Vagina (tissue), 2 donors: ENCODE measurements around the gene FRA10AC1. TPM values are rescaled to one million over a fixed set of nuclear protein-coding genes. Genes with fewer than 3 reads are reported as not detected.
A peak's percentile ranks its signal among the peaks of the same experiment; 100 is the strongest.

Source experiments
- DNase-seq, 2 donors: peaks; one replicate each; pipeline ENCODE4 v3.0.0-alpha.2; 2017; ENCODE audit errors: extremely low spot score in 2 of 2
- H3K27ac ChIP-seq: fragments of 200-600 bp; sonication (generic); one replicate; pipeline ENCODE4 v1.5.1; 2019
- H3K27me3 ChIP-seq: fragments of 200-600 bp; sonication (generic); one replicate; pipeline ENCODE4 v1.5.1; 2019
- H3K36me3 ChIP-seq, 2 donors: fragments of 200-600 bp; sonication (generic); one replicate each; pipeline ENCODE4 v1.5.1; 2017 to 2019
- H3K4me1 ChIP-seq: fragments of 200-600 bp; sonication (generic); one replicate; pipeline ENCODE4 v1.5.1; 2019
- H3K4me3 ChIP-seq, 2 donors: fragments of 200-600 bp; sonication (generic); 1 replicate in 1 of 2; 2 replicates in 1 of 2; pipeline ENCODE4 v1.5.1; 2016 to 2019
- H3K9me3 ChIP-seq: fragments of 200-600 bp; sonication (generic); one replicate; pipeline ENCODE4 v1.5.1; 2019
- POLR2A ChIP-seq, 2 donors: fragments of 450-650 bp; IDR thresholded peaks; one replicate each; pipeline ENCODE4 v1.6.1; 2017; ENCODE audit warnings: antibody characterized with exemption in 2 of 2, mild to moderate bottlenecking in 2 of 2, moderate library complexity in 2 of 2
- POLR2AphosphoS5 ChIP-seq, 2 donors: sonication (generic); formaldehyde crosslinking; IDR thresholded peaks; one replicate each; pipeline ENCODE4 v1.9.0; 2017; ENCODE audit warnings: antibody characterized with exemption in 2 of 2, mild to moderate bottlenecking in 2 of 2, low read depth in 1 of 2; ENCODE audit not compliant: insufficient read depth in 1 of 2
- intact Hi-C: fragments of 100-400 bp; cut with DNase I; formaldehyde crosslinking; loops from one replicate; pipeline ENCODE4 v1.15.1; 2023
- total RNA-seq: library from RNA; depleted of rRNA; stranded (reverse); fragments of >200 nt; gene quantifications from one replicate; pipeline ENCODE4 v1.2.3, GENCODE V29; 2016
- TF ChIP-seq, protein P1 (sequence below), 3 experiments: fragments of 450-650 bp in 2 of 3; fragments of 200-600 bp in 1 of 3; sonication (generic) in 1 of 3; IDR thresholded peaks; one replicate each; pipeline ENCODE4 v1.5.1; 2017 to 2019; ENCODE audit warnings: antibody characterized with exemption in 3 of 3, mild to moderate bottlenecking in 2 of 3, moderate library complexity in 2 of 3

The FRA10AC1 gene
- total RNA-seq, 1 donor from 2014 or later: 15.7 TPM

- Histone ChIP-seq H3K36me3 (peaks cover 0 to 44% of the 10 kb centered on the region in 2 donors), H3K4me1 (no peaks in the 10 kb centered on the region), H3K9me3 (no peaks in the 10 kb centered on the region), H3K27me3 (no peaks in the 10 kb centered on the region), H3K27ac (no peak overlapping the region), H3K4me3 (no peak overlapping the region)
- DNase-seq: no peak
- intact Hi-C loops: no loop called here
- TF ChIP-seq, protein P1, sequence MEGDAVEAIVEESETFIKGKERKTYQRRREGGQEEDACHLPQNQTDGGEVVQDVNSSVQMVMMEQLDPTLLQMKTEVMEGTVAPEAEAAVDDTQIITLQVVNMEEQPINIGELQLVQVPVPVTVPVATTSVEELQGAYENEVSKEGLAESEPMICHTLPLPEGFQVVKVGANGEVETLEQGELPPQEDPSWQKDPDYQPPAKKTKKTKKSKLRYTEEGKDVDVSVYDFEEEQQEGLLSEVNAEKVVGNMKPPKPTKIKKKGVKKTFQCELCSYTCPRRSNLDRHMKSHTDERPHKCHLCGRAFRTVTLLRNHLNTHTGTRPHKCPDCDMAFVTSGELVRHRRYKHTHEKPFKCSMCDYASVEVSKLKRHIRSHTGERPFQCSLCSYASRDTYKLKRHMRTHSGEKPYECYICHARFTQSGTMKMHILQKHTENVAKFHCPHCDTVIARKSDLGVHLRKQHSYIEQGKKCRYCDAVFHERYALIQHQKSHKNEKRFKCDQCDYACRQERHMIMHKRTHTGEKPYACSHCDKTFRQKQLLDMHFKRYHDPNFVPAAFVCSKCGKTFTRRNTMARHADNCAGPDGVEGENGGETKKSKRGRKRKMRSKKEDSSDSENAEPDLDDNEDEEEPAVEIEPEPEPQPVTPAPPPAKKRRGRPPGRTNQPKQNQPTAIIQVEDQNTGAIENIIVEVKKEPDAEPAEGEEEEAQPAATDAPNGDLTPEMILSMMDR (IDR thresholded peaks at IDR 0.05): no peak
- TF ChIP-seq POLR2AphosphoS5 (IDR thresholded peaks at IDR 0.05; ENCODE audit: insufficient read depth in 1 of 2, low read depth in 1 of 2): no peak
- no peak for TF ChIP-seq POLR2A (IDR thresholded peaks at IDR 0.05)
Measured at GRCh38 chr10:93695740-93696139, 6.7 kb downstream of the FRA10AC1 start.

DNA sequence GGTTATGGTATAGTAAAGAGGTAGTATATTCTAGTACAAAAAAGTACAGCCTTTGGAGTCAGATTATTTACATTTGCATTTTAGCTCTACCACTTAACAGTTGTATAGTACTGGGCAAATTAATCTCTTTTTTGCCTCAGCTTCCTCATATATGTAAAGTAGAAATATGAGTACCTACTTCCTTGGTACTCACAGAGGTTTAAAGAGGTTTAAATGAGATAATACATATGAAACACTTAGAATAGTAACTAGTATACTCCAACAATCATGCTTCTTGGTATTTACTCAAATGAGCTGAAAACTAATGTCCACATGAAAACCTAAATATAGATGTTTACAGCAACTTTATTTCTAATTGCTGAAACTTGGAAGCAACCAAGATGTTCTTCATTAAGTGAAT is 14.7 kb downstream of the FRA10AC1 start:
- Histone ChIP-seq H3K27ac (no peak overlapping the region), H3K36me3 (peaks cover 0 to 8% of the 10 kb centered on the region in 2 donors), H3K9me3 (no peaks in the 10 kb centered on the region), H3K4me1 (no peaks in the 10 kb centered on the region), H3K4me3 (no peak overlapping the region), H3K27me3 (no peaks in the 10 kb centered on the region)
- no peak for DNase-seq
- TF ChIP-seq, protein P1 (IDR thresholded peaks at IDR 0.05): no peak
- no peak for TF ChIP-seq POLR2AphosphoS5 (IDR thresholded peaks at IDR 0.05; ENCODE audit: insufficient read depth in 1 of 2, low read depth in 1 of 2)
- no peak for TF ChIP-seq POLR2A (IDR thresholded peaks at IDR 0.05)
- intact Hi-C loops: no loop called here

GRCh38 chr10:93680412-93681047 is 21.9 kb downstream of the FRA10AC1 start:
- no peaks in the 10 kb centered on the region for H3K9me3 ChIP-seq
- H3K4me1 ChIP-seq: no peaks in the 10 kb centered on the region
- DNase-seq: no peak
- TF ChIP-seq POLR2AphosphoS5 (IDR thresholded peaks at IDR 0.05; ENCODE audit: insufficient read depth in 1 of 2, low read depth in 1 of 2) (no peak), POLR2A (IDR thresholded peaks at IDR 0.05) (no peak)
- TF ChIP-seq, protein P1 (IDR thresholded peaks at IDR 0.05): peak in 1 of 3 experiments; percentile 14
- H3K4me3 ChIP-seq: no peak overlapping the region
- H3K27me3 ChIP-seq: no peaks in the 10 kb centered on the region
- intact Hi-C loops: no loop called here
- no peak overlapping the region for H3K27ac ChIP-seq
- H3K36me3 ChIP-seq: peaks cover 0 to 25% of the 10 kb centered on the region in 2 donors

DNA sequence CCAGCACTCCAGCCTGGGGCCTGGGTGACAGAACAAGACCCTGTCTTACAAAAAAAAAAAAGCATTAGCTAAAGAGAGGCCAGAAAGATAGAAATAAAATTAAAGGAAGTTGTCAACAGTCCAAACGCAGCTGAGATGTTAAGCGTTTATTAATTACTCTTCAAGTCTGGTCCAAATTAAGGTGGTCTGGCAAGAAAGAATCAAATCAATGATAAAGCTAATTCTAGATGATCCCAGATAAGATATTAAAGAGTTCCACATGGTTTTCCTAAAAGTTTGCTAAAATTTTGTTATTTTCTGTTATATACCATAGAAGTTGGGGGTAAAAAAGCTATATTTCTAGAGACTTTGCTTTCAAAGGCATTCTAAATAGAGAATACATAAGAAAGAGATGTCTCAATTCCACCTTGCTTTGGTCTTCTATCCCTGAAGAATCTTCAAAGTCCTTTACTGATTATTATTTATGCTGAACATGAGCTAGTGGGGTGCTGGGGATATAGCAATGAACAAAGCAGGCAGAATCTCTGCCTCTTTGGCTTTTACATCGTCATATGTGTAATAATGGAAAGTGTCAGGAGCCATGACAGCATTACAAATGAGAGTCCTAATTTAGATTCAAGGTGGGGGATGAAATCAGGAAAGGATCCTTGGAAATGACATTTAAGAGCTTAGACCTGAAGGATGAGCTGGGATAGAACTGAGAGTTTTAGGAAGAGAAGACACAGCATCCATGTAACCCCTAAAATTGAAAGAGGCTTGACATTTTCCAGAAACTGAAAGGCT is 23.4 kb downstream of the FRA10AC1 start:
- H3K4me3 ChIP-seq: no peak overlapping the region
- no peaks in the 10 kb centered on the region for H3K27me3 ChIP-seq
- intact Hi-C loops: no loop called here
- DNase-seq: no peak
- no peak overlapping the region for H3K27ac ChIP-seq
- peaks cover 0 to 36% of the 10 kb centered on the region in 2 donors for H3K36me3 ChIP-seq
- no peaks in the 10 kb centered on the region for H3K4me1 ChIP-seq
- no peak for TF ChIP-seq POLR2AphosphoS5 (IDR thresholded peaks at IDR 0.05; ENCODE audit: insufficient read depth in 1 of 2, low read depth in 1 of 2)
- TF ChIP-seq, protein P1 (IDR thresholded peaks at IDR 0.05): no peak
- TF ChIP-seq POLR2A (IDR thresholded peaks at IDR 0.05): no peak
- H3K9me3 ChIP-seq: no peaks in the 10 kb centered on the region

- no peak for DNase-seq
- TF ChIP-seq POLR2A (IDR thresholded peaks at IDR 0.05) (no peak), POLR2AphosphoS5 (IDR thresholded peaks at IDR 0.05; ENCODE audit: insufficient read depth in 1 of 2, low read depth in 1 of 2) (no peak)
- TF ChIP-seq, protein P1 (IDR thresholded peaks at IDR 0.05): no peak
- Histone ChIP-seq H3K27me3 (no peaks in the 10 kb centered on the region), H3K36me3 (peaks cover 0 to 42% of the 10 kb centered on the region in 2 donors), H3K4me1 (no peaks in the 10 kb centered on the region), H3K4me3 (no peak overlapping the region), H3K27ac (no peak overlapping the region), H3K9me3 (no peaks in the 10 kb centered on the region)
- intact Hi-C loops: no loop called here
Measured at GRCh38 chr10:93678386-93678785, 24.0 kb downstream of the FRA10AC1 start.
